GM12872 (cell line): ENCODE data around the gene NAP1L4.

Experiments
- TF ChIP-seq, protein P1 (sequence below): IDR thresholded peaks from 3 replicates; pipeline ENCODE4 v1.5.1; 2011; ENCODE audit warnings: low read depth, mild to moderate bottlenecking, low read length, moderate library complexity; ENCODE audit not compliant: insufficient read depth

The NAP1L4 gene

DNA sequence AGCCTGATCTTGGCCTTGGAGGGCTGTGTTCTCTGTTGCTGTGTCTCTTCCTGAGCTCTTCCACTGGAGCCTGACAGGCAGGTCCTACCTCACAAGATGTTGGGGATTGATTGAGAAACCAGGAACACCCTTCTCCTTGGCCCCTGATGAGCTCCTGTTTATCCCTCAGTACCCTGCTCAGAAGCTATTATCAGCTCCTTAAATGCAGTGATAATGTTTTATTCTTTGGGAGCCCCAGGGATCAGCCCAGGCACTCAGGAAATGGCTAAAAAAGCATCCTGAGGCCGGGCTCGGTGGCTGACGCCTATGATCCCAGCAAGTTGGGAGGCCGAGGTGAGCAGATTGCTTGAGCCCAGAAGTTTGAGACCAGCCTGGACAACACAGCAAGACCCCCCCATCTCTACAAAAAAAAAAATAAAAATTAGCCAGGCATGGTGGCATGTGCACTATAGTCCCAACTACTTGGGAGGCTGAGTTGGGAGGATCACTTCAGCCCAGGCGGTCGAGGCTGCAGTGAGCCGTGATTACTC is 58.0 kb downstream of the NAP1L4 start:
- TF ChIP-seq, protein P1, sequence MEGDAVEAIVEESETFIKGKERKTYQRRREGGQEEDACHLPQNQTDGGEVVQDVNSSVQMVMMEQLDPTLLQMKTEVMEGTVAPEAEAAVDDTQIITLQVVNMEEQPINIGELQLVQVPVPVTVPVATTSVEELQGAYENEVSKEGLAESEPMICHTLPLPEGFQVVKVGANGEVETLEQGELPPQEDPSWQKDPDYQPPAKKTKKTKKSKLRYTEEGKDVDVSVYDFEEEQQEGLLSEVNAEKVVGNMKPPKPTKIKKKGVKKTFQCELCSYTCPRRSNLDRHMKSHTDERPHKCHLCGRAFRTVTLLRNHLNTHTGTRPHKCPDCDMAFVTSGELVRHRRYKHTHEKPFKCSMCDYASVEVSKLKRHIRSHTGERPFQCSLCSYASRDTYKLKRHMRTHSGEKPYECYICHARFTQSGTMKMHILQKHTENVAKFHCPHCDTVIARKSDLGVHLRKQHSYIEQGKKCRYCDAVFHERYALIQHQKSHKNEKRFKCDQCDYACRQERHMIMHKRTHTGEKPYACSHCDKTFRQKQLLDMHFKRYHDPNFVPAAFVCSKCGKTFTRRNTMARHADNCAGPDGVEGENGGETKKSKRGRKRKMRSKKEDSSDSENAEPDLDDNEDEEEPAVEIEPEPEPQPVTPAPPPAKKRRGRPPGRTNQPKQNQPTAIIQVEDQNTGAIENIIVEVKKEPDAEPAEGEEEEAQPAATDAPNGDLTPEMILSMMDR = no peak

DNA sequence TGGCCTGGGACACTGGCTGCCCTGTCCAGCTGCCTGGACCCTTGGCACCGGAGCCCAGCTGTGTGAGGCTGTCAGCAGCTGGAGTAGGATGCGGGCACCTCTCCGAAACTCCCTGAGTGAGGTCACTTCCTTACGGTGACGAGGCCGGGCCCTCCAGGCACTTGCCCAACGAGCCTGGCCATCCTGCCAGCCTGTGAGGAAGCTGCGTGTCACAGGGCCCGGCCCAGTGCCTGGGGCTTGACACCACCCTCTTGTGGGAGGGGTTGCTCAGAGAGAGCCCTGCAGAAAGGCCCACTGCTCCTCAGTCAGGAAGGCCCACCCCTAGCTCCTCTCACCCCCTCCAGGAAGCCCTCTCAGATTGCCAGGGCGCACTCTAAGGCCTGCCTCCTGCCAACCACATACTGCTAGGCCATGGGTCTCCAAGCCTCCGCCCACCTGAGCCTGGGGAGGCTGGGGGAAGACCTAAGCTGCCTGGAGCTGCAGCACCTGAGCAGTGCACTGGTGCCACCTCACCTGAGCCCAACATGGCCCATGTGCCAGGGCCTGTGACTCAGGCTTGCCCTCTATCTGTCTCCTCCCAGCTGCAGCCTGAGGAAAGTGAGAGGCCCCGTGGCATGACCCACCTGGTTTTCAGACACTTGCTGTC is 58.6 kb downstream of the NAP1L4 start:
- TF ChIP-seq, protein P1 = no peak

DNA sequence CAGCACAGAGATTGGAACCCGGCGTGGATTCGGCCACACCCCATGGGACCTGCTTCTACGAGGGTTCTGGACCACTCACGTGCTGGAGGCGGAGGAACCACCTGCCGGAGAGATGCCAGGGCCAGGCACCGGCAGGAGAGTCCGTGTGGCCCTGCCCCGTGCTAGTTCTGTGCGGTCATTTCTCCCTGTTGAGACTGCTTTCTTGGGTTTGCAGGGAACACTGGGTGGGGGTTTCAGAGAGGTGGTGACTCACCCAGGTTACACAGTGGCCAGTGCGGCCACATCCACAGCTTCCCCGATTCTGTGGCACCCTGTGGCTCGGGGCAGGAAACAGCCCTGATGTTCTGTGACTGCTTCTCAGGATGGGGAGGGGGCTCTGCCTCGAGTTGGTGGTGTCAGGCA is 59.3 kb downstream of the NAP1L4 start:
- TF ChIP-seq, protein P1 = no peak

DNA sequence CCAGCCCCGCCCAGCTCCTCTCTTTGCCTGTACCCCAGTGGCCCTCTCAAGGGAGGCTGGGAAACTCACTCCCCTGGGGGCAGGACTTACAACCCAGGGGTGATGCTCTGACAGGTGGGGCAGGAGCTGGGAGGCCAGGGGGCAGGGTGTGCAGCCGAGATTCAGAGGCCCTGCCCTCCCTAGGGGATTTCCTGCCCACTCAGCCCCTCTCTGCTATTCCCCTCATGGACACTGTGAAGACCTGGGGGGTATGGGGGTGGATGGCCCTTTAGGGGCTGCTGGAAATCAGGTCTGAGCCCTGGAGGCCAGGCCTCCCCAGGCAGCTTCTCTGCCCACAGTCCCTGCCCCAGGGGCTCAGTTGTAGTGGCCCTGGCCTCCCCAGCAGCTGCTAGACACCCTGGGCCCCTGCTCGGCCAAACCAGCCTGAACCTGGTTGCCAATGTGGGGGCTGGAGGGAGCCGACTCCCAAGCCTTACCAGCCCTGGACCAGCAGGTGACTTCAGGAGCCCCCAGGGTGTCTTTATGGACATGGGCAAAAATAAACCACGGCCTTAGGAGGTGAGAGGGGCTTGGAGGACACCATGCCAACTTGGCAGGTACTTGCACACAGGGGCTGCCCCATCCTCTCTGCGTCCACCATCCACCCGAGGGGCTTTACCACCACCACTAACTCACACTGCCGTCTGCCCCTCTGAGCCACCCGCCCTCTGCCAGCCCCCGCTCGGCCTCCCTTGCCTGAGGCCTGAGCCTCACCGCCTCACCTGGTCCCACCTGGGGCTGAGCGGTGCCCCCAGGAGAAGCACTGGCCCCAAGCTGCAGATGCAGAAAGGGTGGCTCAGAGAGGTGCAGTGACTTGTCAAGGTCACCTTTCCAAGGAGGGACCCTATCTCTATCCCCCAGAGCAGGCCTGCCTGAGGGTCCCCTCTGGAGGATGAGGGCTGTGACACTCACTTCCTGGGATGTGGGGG is 60.1 kb downstream of the NAP1L4 start:
- TF ChIP-seq, protein P1 = no peak

DNA sequence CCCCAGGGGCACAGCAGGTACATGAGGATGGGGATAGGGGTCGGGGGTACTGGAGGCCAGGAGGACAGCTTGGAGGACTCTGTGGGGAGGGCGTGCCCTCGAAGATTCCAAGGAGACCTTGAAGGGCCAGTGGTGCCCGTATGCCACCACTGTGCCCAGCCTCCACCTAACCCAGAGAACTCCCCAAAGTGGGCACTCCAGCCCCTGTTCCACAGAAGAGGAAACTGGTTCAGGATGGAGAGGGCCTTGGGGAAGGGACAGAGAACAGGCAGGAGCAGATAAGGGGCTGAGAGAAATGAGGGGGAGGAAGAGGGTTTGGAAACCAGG is 60.7 kb downstream of the NAP1L4 start:
- TF ChIP-seq, protein P1 = no peak

DNA sequence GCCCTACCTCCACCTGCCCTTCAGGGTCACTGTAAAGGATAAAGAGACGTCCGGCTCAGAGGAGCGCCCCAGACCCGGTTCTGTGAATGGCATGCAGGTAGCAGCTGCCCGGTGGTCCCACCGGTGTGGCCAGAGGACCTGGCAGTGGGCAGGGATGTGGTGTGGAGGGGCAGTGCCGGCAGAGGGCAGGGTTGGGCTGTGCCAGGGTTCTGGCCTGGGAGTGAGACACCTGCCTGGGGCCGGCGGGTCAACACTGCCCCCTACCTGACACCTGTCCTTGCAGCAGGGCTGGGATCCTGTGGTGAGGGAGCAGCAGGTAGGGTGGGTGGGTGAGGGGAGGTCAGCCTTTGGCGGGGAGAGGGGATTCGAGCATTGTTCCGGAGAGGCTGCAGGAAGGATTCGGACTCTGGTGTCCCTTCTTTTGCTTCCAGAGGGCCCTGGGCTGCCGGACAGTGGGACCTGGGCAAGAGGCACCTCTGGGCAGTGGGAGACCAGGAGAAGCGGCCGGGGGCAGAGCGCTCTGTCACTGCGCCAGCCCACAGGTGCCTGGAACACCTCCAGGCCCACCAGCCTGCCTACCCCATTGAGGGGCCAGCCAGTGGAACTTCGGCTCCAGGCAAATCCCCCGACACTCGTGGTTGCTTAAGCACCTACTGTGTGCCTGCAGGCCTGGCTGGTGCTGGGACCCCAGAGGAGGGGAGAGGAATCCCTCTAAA is 61.3 kb downstream of the NAP1L4 start:
- TF ChIP-seq, protein P1 = peak; percentile 81
